GM19239 (cell line): Measurements from ENCODE around the gene BPIFA3.
A peak's percentile ranks its signal among the peaks of the same experiment; 100 is the strongest.

Experiments used
- DNase-seq: peaks from one replicate; pipeline ENCODE4 v3.0.0; 2011; ENCODE audit warnings: low spot score; ENCODE audit not compliant: insufficient read length
- FAIRE-seq: peaks from 2 replicates; lab custom pipeline; 2011; peaks lifted over from hg19 to GRCh38; lab: Jason Lieb, UNC

BPIFA3 gene

GRCh38 chr20:33210371-33210770 lies 6.8 kb upstream of the BPIFA3 start:
- no peak for FAIRE-seq
- no peak for DNase-seq

- no peak for FAIRE-seq
- DNase-seq: peak; percentile 32
Observed at GRCh38 chr20:33211817-33212424, 5.2 kb upstream of the BPIFA3 start.

GRCh38 chr20:33224399-33224798 lies 7.2 kb downstream of the BPIFA3 start:
- FAIRE-seq: no peak
- DNase-seq: no peak

- DNase-seq: no peak
- no peak for FAIRE-seq
Observed at GRCh38 chr20:33229843-33230242, 12.7 kb downstream of the BPIFA3 start.

- FAIRE-seq: no peak
- DNase-seq: no peak
Observed at GRCh38 chr20:33231237-33231636, 14.1 kb downstream of the BPIFA3 start.

GRCh38 chr20:33232486-33233072 lies 15.4 kb downstream of the BPIFA3 start:
- DNase-seq (no peak), FAIRE-seq (no peak)

GRCh38 chr20:33233129-33233774 lies 16.1 kb downstream of the BPIFA3 start:
- no peak for DNase-seq
- no peak for FAIRE-seq

- no peak for FAIRE-seq
Observed at GRCh38 chr20:33234050-33234449, 16.9 kb downstream of the BPIFA3 start.

GRCh38 chr20:33235696-33236095 lies 18.5 kb downstream of the BPIFA3 start, which contains the start of gene BPIFA1:
BPIFA1 (plus strand) TSS chr20:33235996; CDS start chr20:33237712, 1,716 bp downstream.
- DNase-seq (no peak), FAIRE-seq (no peak)

More at GRCh38 chr20:33234050-33234449, 16.9 kb downstream of the BPIFA3 start:
- no peak for DNase-seq

GRCh38 chr20:33236351-33236750 lies 19.2 kb downstream of the BPIFA3 start:
- DNase-seq: no peak
- no peak for FAIRE-seq

- FAIRE-seq (no peak), DNase-seq (no peak)
Observed at GRCh38 chr20:33237989-33238388, 20.8 kb downstream of the BPIFA3 start.

GRCh38 chr20:33239418-33239817 lies 22.3 kb downstream of the BPIFA3 start:
- FAIRE-seq (no peak), DNase-seq (no peak)

GRCh38 chr20:33239979-33240736 lies 23.0 kb downstream of the BPIFA3 start:
- FAIRE-seq (no peak), DNase-seq (no peak)

GRCh38 chr20:33240923-33241322 lies 23.8 kb downstream of the BPIFA3 start:
- no peak for DNase-seq
- FAIRE-seq: no peak

- FAIRE-seq (no peak), DNase-seq (no peak)
Observed at GRCh38 chr20:33242319-33243100, 25.4 kb downstream of the BPIFA3 start.

- no peak for FAIRE-seq
- no peak for DNase-seq
Observed at GRCh38 chr20:33246077-33246476, 28.9 kb downstream of the BPIFA3 start.

- FAIRE-seq (no peak), DNase-seq (no peak)
Observed at GRCh38 chr20:33249456-33249855, 32.3 kb downstream of the BPIFA3 start.

GRCh38 chr20:33250666-33251065 lies 33.5 kb downstream of the BPIFA3 start:
- DNase-seq (no peak), FAIRE-seq (no peak)

- no peak for DNase-seq
- no peak for FAIRE-seq
Observed at GRCh38 chr20:33251496-33251895, 34.3 kb downstream of the BPIFA3 start.

- DNase-seq: no peak
- no peak for FAIRE-seq
Observed at GRCh38 chr20:33252460-33252859, 35.3 kb downstream of the BPIFA3 start.
